A204.1 (cell line): ENCODE measurements around the gene RBM20.
"Not testable (repeated sequence)": the region's sequence is repeated elsewhere in the genome, so short reads cannot be mapped to it uniquely, and the experiment has no call there.

ENCODE experiments used
- FAIRE-seq: peaks from 2 replicates; lab custom pipeline; 2012; peaks lifted over from hg19 to GRCh38; lab: Jason Lieb, UNC

RBM20 gene

GRCh38 chr10:110765513-110766319 lies 121.6 kb downstream of the RBM20 start:
- no peak for FAIRE-seq

GRCh38 chr10:110767601-110768000 lies 123.5 kb downstream of the RBM20 start:
- FAIRE-seq, result not testable (repeated sequence)

- FAIRE-seq, result no peak
Observed at GRCh38 chr10:110770243-110770642, 126.1 kb downstream of the RBM20 start.

GRCh38 chr10:110771486-110771885 lies 127.3 kb downstream of the RBM20 start:
- FAIRE-seq, result no peak

- FAIRE-seq, result no peak
Observed at GRCh38 chr10:110771991-110772390, 127.9 kb downstream of the RBM20 start.

GRCh38 chr10:110772454-110773025 lies 128.4 kb downstream of the RBM20 start:
- no peak for FAIRE-seq

- no peak for FAIRE-seq
Observed at GRCh38 chr10:110773693-110774068, 129.5 kb downstream of the RBM20 start.

- no peak for FAIRE-seq
Observed at GRCh38 chr10:110774069-110775019, 130.2 kb downstream of the RBM20 start.

- FAIRE-seq, result no peak
Observed at GRCh38 chr10:110775020-110775375, 130.9 kb downstream of the RBM20 start.

- no peak for FAIRE-seq
Observed at GRCh38 chr10:110775406-110775805, 131.3 kb downstream of the RBM20 start.

- FAIRE-seq, result no peak
Observed at GRCh38 chr10:110777017-110777416, 132.9 kb downstream of the RBM20 start.

- no peak for FAIRE-seq
Observed at GRCh38 chr10:110777661-110778060, 133.5 kb downstream of the RBM20 start.

- FAIRE-seq, result no peak
Observed at GRCh38 chr10:110778211-110778610, 134.1 kb downstream of the RBM20 start.

GRCh38 chr10:110779489-110779888 lies 135.4 kb downstream of the RBM20 start:
- FAIRE-seq, result no peak

GRCh38 chr10:110780704-110781103 lies 136.6 kb downstream of the RBM20 start:
- FAIRE-seq, result no peak

- FAIRE-seq, result no peak
Observed at GRCh38 chr10:110781139-110781538, 137.0 kb downstream of the RBM20 start.

- no peak for FAIRE-seq
Observed at GRCh38 chr10:110782616-110783015, 138.5 kb downstream of the RBM20 start.

GRCh38 chr10:110783509-110784107 lies 139.5 kb downstream of the RBM20 start:
- FAIRE-seq, result no peak

GRCh38 chr10:110784198-110784597 lies 140.1 kb downstream of the RBM20 start:
- FAIRE-seq, result no peak

GRCh38 chr10:110786172-110786571 lies 142.0 kb downstream of the RBM20 start:
- FAIRE-seq, result no peak

- FAIRE-seq, result no peak
Observed at GRCh38 chr10:110788620-110789385, 144.7 kb downstream of the RBM20 start.
